Calu3 (cell line): ENCODE measurements around the gene TARS2. TPM values are rescaled to one million over a fixed set of nuclear protein-coding genes. Genes with fewer than 3 reads are reported as not detected.

ENCODE experiments used
- BruUV-seq: library from RNA; stranded (reverse); fragments of 400-500 nt; replicated peaks from 2 replicates; lab custom pipeline; 2021; lab: Mats Ljungman, UMichigan
- CTCF ChIA-PET: fragments of 300-600 bp; sonication (Branson Sonifier 250); formaldehyde crosslinking; loops from one replicate; lab custom pipeline; 2022; ENCODE audit warnings: antibody characterized with exemption; lab: Charles Lee
- DNase-seq: peaks from one replicate; pipeline ENCODE4 v3.0.0; 2022
- H3K27ac Mint-ChIP-seq: one replicate; pipeline ENCODE4 v1.8.0; 2022; ENCODE audit warnings: mixed read lengths; ENCODE audit not compliant: unreplicated experiment
- H3K27me3 Mint-ChIP-seq: one replicate; pipeline ENCODE4 v1.8.0; 2022; ENCODE audit warnings: mixed read lengths; ENCODE audit not compliant: unreplicated experiment
- H3K36me3 Mint-ChIP-seq: one replicate; pipeline ENCODE4 v1.8.0; 2022; ENCODE audit warnings: mild to moderate bottlenecking, moderate library complexity, mixed read lengths; ENCODE audit not compliant: insufficient read depth, unreplicated experiment
- H3K4me1 Mint-ChIP-seq: one replicate; pipeline ENCODE4 v1.8.0; 2022; ENCODE audit warnings: mild to moderate bottlenecking, low read depth, mixed read lengths; ENCODE audit not compliant: unreplicated experiment
- H3K4me3 Mint-ChIP-seq: one replicate; pipeline ENCODE4 v1.8.0; 2022; ENCODE audit warnings: mild to moderate bottlenecking, low read depth, moderate library complexity, mixed read lengths; ENCODE audit not compliant: unreplicated experiment
- H3K9me3 Mint-ChIP-seq: one replicate; pipeline ENCODE4 v1.8.0; 2022; ENCODE audit warnings: low read depth, mixed read lengths; ENCODE audit not compliant: unreplicated experiment
- intact Hi-C: fragments of 100-400 bp; cut with micrococcal nuclease; formaldehyde crosslinking; loops from one replicate; pipeline ENCODE4 v1.10.0; 2022; ENCODE audit not compliant: unreplicated experiment
- total RNA-seq: library from RNA; stranded (reverse); gene quantifications from 2 replicates; pipeline ENCODE4 v1.2.3, GENCODE V29; 2022
- TF ChIP-seq, protein P1 (sequence below): fragments of 200-600 bp; IDR thresholded peaks from one replicate; pipeline ENCODE4 v1.8.0; 2022; ENCODE audit warnings: antibody characterized with exemption; ENCODE audit not compliant: unreplicated experiment

Gene TARS2
- total RNA-seq, 1 experiment from 2014 or later, result 42.2 TPM

DNA sequence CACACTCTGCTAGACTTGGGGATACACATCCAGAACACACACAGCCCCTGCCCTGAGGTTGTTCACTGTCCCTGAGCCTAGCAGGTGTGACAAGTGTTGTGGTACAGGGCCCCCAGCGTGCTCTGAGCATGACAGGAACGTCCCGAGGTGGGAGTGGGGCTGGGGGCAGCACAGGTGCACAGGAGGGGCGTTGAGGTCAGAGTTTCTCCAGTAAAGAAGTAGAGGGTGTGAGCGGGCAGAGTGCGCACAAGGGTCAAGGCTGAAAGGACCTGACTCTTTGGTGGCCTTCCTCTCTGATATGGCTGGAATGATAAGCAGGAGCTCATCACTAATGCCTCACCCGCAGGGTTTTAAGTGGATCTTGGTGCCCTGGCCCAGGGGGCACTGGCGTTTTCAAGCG lies 27.0 kb downstream of the TARS2 start:
- no peaks in the 10 kb centered on the region for H3K27me3 Mint-ChIP-seq
- no peaks in the 10 kb centered on the region for H3K9me3 Mint-ChIP-seq
- H3K27ac Mint-ChIP-seq, result no peak overlapping the region
- no TSS peak for BruUV-seq
- intact Hi-C loops, result no loop called here
- H3K4me3 Mint-ChIP-seq, result peak overlapping the region; percentile 73
- TF ChIP-seq, protein P1, sequence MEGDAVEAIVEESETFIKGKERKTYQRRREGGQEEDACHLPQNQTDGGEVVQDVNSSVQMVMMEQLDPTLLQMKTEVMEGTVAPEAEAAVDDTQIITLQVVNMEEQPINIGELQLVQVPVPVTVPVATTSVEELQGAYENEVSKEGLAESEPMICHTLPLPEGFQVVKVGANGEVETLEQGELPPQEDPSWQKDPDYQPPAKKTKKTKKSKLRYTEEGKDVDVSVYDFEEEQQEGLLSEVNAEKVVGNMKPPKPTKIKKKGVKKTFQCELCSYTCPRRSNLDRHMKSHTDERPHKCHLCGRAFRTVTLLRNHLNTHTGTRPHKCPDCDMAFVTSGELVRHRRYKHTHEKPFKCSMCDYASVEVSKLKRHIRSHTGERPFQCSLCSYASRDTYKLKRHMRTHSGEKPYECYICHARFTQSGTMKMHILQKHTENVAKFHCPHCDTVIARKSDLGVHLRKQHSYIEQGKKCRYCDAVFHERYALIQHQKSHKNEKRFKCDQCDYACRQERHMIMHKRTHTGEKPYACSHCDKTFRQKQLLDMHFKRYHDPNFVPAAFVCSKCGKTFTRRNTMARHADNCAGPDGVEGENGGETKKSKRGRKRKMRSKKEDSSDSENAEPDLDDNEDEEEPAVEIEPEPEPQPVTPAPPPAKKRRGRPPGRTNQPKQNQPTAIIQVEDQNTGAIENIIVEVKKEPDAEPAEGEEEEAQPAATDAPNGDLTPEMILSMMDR, result no peak
- H3K36me3 Mint-ChIP-seq, result peaks cover 21% of the 10 kb centered on the region
- CTCF ChIA-PET, result interaction anchor here (0.6 kb wide), 1 partner anchor 20 kb away, joined by 3 read pairs; no protein-coding TSS in a partner anchor
- H3K4me1 Mint-ChIP-seq, result peaks cover 12% of the 10 kb centered on the region
- DNase-seq, result no peak

DNA sequence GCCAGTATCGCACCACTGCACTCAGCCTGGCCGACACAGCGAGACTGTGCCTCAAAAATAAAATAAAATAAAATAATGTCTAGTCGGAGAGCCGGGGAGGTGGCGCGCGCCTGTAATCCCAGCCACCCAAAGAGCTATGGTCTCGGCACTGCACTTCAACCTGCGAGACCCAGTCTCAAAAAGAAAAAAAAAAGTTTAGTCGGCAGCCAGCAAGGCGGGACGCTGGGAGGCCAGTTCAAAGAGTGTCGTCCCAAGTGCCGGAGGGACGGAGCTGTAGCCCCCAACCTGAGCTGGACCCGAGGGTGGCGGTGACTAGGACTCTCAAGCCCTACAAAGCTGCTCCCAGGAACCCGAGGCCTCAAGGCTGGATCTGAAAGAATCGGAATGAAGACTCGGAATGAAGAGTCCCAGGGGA lies 27.7 kb downstream of the TARS2 start:
- peaks cover 21% of the 10 kb centered on the region for H3K36me3 Mint-ChIP-seq
- peak overlapping the region; percentile 73 for H3K4me3 Mint-ChIP-seq
- no TSS peak for BruUV-seq
- intact Hi-C loops, result no loop called here
- TF ChIP-seq, protein P1, result no peak
- CTCF ChIA-PET, result interaction anchor here (0.6 to 1.6 kb wide), 6 partner anchors 14 to 152 kb away, joined by 3 to 24 read pairs (median 7); partner anchors contain the start of gene RPRD2
- no peaks in the 10 kb centered on the region for H3K9me3 Mint-ChIP-seq
- no peak for DNase-seq
- H3K27ac Mint-ChIP-seq, result no peak overlapping the region
- H3K27me3 Mint-ChIP-seq, result no peaks in the 10 kb centered on the region
- H3K4me1 Mint-ChIP-seq, result peaks cover 12% of the 10 kb centered on the region

DNA sequence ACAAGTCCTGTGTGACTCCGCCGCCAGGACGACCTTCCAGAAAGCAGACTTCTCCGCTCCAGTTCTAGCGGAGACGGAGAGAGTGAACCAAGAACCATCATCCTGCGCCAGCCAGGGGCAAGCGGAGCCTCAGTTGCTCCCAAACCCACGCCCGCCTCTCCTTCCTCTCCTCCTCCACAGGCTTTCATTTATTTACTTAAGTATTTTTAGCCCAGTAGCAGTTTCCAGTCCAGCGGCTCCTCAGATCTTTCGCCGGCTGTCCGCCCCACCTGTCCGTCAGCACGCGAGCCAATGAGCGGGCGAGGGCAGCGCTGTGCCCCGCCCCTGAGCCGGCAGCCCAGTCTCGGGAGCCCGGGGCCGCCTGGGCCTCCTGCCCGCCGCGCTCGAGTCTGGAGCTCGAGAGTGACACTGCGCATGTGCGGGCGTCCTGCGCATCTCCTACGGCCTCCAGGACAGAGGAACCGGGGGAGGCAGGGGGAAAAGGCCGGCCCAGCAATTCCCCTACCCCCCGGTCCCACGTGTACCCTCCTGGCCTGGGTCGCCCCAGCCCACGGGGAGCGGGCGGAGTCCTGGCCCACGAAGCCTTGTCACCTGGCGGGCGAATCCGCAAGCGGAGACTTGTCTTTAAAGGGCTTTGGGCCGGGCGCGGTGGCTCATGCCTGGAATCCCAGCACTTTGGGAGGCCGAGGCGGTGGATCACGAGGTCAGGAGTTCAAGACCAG lies 28.3 kb downstream of the TARS2 start, which contains the start of gene FALEC:
FALEC (plus strand) TSS at position 425 of the 722 bp plus-strand sequence.
- CTCF ChIA-PET, result interaction anchor here (0.6 to 1.6 kb wide), 11 partner anchors 12 to 638 kb away, joined by 3 to 24 read pairs (median 4); partner anchors contain the start of genes RPRD2 and SETDB1
- intact Hi-C loops, result no loop called here
- Mint-ChIP-seq H3K27ac (peak within 1 kb of the TSS; percentile 1), H3K27me3 (no peaks in the 10 kb centered on the region), H3K4me3 (peak within 1 kb of the TSS; percentile 73), H3K4me1 (peaks cover 12% of the 10 kb centered on the region), H3K9me3 (no peaks in the 10 kb centered on the region), H3K36me3 (peaks cover 21% of the 10 kb centered on the region)
- TF ChIP-seq, protein P1, result no peak
- no TSS peak for BruUV-seq
- peak; percentile 98 for DNase-seq

DNA sequence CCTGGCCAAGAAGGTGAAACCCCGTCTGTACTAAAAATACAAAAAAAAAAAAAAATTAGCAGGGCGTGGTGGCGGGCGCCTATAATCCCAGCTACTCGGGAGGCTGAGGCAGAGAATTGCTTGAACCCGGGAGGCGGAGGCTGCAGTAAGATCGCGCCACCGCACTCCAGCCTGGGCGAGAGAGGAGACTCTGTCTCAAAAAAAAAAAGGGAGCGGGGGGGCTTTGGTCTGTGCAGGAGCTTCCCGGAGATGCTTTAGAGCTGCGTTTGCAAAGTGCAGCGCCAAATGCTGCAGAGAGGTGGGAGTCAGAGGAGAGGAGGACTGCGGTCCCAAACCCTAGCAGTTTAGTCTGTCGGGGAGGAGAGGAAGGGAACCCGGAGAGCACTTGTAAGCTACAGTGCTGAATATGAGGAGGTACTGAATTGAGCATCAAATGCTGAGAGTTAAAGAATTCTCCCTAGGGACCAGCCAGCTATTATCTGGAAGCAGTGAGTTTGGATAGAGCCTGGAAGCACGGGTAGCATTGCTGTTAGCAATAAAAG lies 28.9 kb downstream of the TARS2 start:
- no peaks in the 10 kb centered on the region for H3K27me3 Mint-ChIP-seq
- H3K4me3 Mint-ChIP-seq, result peak overlapping the region; percentile 73
- TF ChIP-seq, protein P1, result no peak
- BruUV-seq, result TSS peak; percentile 45
- no peaks in the 10 kb centered on the region for H3K9me3 Mint-ChIP-seq
- peak; percentile 20 for DNase-seq
- H3K27ac Mint-ChIP-seq, result peak overlapping the region; percentile 1
- CTCF ChIA-PET, result interaction anchor here (0.5 to 1.6 kb wide), 13 partner anchors 12 to 637 kb away, joined by 3 to 24 read pairs (median 4); partner anchors contain the start of genes ENSA, RPRD2 and SETDB1
- peaks cover 12% of the 10 kb centered on the region for H3K4me1 Mint-ChIP-seq
- H3K36me3 Mint-ChIP-seq, result peaks cover 17% of the 10 kb centered on the region
- intact Hi-C loops, result no loop called here
